Epithelial cell of proximal tubule (primary cell): ENCODE measurements around the gene FRG2. TPM values are rescaled to one million over a fixed set of nuclear protein-coding genes. Genes with fewer than 3 reads are reported as not detected.

ENCODE experiments used
- DNase-seq: peaks from one replicate; pipeline ENCODE4 v3.0.0-alpha.2; 2011; ENCODE audit warnings: low read depth
- H3K4me3 ChIP-seq: 2 replicates; pipeline ENCODE4 v1.5.1; 2011; ENCODE audit warnings: low read depth, mild to moderate bottlenecking, low read length
- total RNA-seq: library from RNA; depleted of rRNA; stranded (reverse); fragments of >200 nt; gene quantifications from 2 replicates; pipeline ENCODE4 v1.2.3, GENCODE V29; 2015
- TF ChIP-seq, protein P1 (sequence below): conservative IDR thresholded peaks from 2 replicates; pipeline ENCODE4 v1.5.1; 2012; ENCODE audit warnings: low read depth, mild to moderate bottlenecking, low read length

FRG2 gene
- total RNA-seq, 1 donor from 2014 or later: not detected

DNA sequence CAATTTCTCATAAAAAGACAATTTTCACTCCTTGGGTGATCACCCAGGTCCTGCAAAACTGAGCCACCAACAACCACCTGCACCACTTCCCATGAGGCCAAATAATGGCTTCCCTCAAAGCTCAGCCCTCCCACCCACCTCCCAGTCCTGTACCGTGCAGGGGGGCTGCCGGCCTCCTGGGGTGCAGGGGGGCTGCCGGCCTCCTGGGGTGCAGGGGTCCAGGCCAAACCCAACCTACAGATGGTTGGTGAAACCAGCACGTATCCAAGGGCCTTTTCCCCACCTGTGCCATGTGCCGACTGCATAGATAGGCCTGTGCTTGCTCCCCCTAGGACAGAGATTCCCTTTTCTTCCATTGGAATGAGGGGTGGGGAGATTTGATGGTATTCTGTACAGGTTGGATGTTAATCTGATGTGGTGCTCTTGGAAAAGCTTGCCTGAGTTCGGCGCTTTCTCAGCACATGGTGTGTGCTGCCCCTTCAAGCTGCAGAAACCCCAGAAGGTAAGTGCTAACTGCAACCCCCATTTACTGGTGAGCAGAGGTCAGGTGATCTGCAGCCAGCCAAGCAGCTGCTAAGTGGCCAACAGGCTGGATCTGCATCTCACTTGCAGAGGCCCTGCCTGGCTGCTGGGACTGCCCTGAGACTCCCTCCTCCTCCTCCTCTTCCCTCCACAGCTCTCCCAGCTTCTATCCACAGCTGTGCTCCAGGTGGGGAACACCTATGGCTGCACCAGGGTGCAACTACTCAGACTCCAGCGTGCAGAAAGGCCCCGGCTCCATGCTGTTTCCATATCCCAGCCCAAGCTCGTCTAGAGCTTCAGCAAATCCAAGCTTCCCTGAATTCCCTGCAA lies 47.6 kb downstream of the FRG2 start:
- TF ChIP-seq, protein P1, sequence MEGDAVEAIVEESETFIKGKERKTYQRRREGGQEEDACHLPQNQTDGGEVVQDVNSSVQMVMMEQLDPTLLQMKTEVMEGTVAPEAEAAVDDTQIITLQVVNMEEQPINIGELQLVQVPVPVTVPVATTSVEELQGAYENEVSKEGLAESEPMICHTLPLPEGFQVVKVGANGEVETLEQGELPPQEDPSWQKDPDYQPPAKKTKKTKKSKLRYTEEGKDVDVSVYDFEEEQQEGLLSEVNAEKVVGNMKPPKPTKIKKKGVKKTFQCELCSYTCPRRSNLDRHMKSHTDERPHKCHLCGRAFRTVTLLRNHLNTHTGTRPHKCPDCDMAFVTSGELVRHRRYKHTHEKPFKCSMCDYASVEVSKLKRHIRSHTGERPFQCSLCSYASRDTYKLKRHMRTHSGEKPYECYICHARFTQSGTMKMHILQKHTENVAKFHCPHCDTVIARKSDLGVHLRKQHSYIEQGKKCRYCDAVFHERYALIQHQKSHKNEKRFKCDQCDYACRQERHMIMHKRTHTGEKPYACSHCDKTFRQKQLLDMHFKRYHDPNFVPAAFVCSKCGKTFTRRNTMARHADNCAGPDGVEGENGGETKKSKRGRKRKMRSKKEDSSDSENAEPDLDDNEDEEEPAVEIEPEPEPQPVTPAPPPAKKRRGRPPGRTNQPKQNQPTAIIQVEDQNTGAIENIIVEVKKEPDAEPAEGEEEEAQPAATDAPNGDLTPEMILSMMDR: no peak
- no peak overlapping the region for H3K4me3 ChIP-seq
- no peak for DNase-seq

Other genes starting within 250 kb of the FRG2 start
- 35.2 and 52.1 TPM in 2 replicates for gene FRG1, start 86.4 kb downstream of the FRG2 start, total RNA-seq
- not detected in 2 replicates for gene DBET, start 37.2 kb upstream of the FRG2 start, total RNA-seq
- not detected in 2 replicates for gene DUX4, start 146.5 kb upstream of the FRG2 start, total RNA-seq